ENCODE results near the gene MUC12. TPM values are rescaled to one million over a fixed set of nuclear protein-coding genes. Genes with fewer than 3 reads are reported as not detected.

The MUC12 gene
- total RNA-seq, 1 experiment from 2014 or later, result 11.5 TPM

GRCh38 chr7:100965723-100966541 lies 3.4 kb upstream of the MUC12 start:
- Mint-ChIP-seq H3K36me3 (ENCODE audit: insufficient read depth in 1 of 3, low read depth in 3 of 3) (peaks cover 0 to 8% (median 0%) of the 10 kb centered on the region in 3 experiments; a peak in 2 of 7 replicates), H3K27ac (peak overlapping the region in 2 of 3 experiments; percentile 53 to 93; a peak in 3 of 7 replicates), H3K4me1 (peaks cover 34 to 38% of the 10 kb centered on the region in 2 experiments), H3K9me3 (no peaks in the 10 kb centered on the region; a peak in 1 of 5 replicates), H3K27me3 (ENCODE audit: low read depth) (peaks cover 57% of the 10 kb centered on the region), H3K4me3 (peak overlapping the region; percentile 81 to 93)
- Histone ChIP-seq H4K8ac (replicated peaks; ENCODE audit: insufficient read length, low read depth, low read length) (no peak overlapping the region), H2BK20ac (ENCODE audit: low read depth, low read length, poor library complexity, severe bottlenecking) (no peak overlapping the region), H3K4ac (ENCODE audit: low read depth, low read length) (no peak overlapping the region), H3K27me3 (ENCODE audit: insufficient read depth, low read length) (peaks cover 6% of the 10 kb centered on the region; the same call in 1 of the 2 replicates), H4K91ac (ENCODE audit: insufficient read length, low read depth, low read length) (no peak overlapping the region), H3K79me1 (ENCODE audit: insufficient read depth, low read depth, low read length, poor library complexity, severe bottlenecking) (no peaks in the 10 kb centered on the region), H3K23me2 (ENCODE audit: insufficient read length, low read depth, low read length, poor library complexity, severe bottlenecking) (peaks cover 12% of the 10 kb centered on the region), H3K79me2 (ENCODE audit: insufficient read depth, low read length) (no peaks in the 10 kb centered on the region), H3K9me3 (ENCODE audit: control insufficient read depth, low read depth, low read length) (no peaks in the 10 kb centered on the region), H2BK120ac (ENCODE audit: low read depth, low read length, poor library complexity, severe bottlenecking) (no peak overlapping the region), H2AK5ac (ENCODE audit: insufficient read length, low read length) (no peak overlapping the region), H3K4me2 (ENCODE audit: insufficient read depth, insufficient read length, low read length) (peak overlapping the region; percentile 61), H3T11ph (ENCODE audit: low read length) (no peak overlapping the region), H3K23ac (ENCODE audit: insufficient read length, low read depth, low read length) (no peak overlapping the region), H4K5ac (ENCODE audit: insufficient read length, low read depth, low read length) (no peak overlapping the region), H2BK5ac (ENCODE audit: insufficient read length, low read length) (no peak overlapping the region), H4K20me1 (ENCODE audit: control insufficient read depth, insufficient read depth, insufficient read length) (no peaks in the 10 kb centered on the region), H3K4me1 (ENCODE audit: insufficient read depth, low read length) (peaks cover 5% of the 10 kb centered on the region; the same call in 1 of the 2 replicates), H3K18ac (ENCODE audit: insufficient read length, low read depth, low read length) (no peak overlapping the region), H3K27ac (ENCODE audit: insufficient read length, low read depth, low read length) (no peak overlapping the region), H2BK15ac (ENCODE audit: low read depth, low read length) (no peak overlapping the region), H2BK12ac (ENCODE audit: insufficient read length, low read depth, low read length) (no peak overlapping the region), H3K14ac (ENCODE audit: insufficient read depth, low read length) (no peak overlapping the region), H2AFZ (ENCODE audit: low read length) (no peak overlapping the region), H3K9ac (ENCODE audit: extremely low read depth, insufficient read length, low read length) (no peak overlapping the region), H3K56ac (ENCODE audit: insufficient read length, low read depth, low read length) (no peak overlapping the region)
- TF ChIP-seq CTCF (conservative IDR thresholded peaks at IDR 0.05), result peak; percentile 98
- WGBS (ENCODE audit: extremely low coverage, insufficient read length, low lambda C conversion rate), result no CpG with 5 or more reads among the region's 58 CpGs
- DNase-seq, result peak; percentile 99

Measured in H9 (cell line).